NB4 (cell line): Measurements from ENCODE around the gene ITGB1.

ENCODE experiments used
- DNase-seq: peaks from one replicate; pipeline ENCODE4 v3.0.0; 2010; ENCODE audit warnings: low read depth
- H3K4me3 ChIP-seq: one replicate; pipeline ENCODE4 v1.5.1; 2011; ENCODE audit warnings: mild to moderate bottlenecking, low read depth, low read length, moderate library complexity
- CTCF ChIP-seq: IDR thresholded peaks from one replicate; pipeline ENCODE4 v1.5.1; 2012; ENCODE audit warnings: low read depth, low read length
- MAX ChIP-seq: IDR thresholded peaks from 2 replicates; pipeline ENCODE4 v1.6.1; 2011; ENCODE audit warnings: low read depth, low read length
- MYC ChIP-seq: IDR thresholded peaks from 2 replicates; pipeline ENCODE4 v1.6.1; 2011; ENCODE audit warnings: low read depth, low read length
- POLR2A ChIP-seq: IDR thresholded peaks from 2 replicates; pipeline ENCODE4 v1.6.1; 2011; ENCODE audit warnings: mild to moderate bottlenecking; ENCODE audit not compliant: insufficient read length; ENCODE audit errors: extremely low read depth

Gene ITGB1

DNA sequence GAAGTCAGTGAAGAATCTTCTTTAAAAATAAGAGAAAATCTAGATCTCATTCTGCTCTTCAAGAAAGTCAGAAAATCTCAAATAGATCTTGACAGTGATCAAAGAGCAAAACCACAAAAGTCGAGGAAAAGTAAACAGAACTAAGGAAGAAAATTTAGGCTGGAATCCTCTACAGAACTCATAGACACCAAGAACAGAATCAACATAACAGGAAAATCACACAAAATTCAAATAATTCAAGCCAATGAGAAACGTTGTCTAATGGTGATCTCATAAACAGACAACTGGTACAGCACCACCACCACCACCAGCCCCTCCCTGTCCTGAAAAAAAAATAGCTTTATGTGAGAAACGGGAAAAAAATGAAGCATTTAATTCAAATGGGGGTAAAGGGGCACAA, 6.9 kb downstream of the ITGB1 start:
- no peak for DNase-seq
- no peak overlapping the region for H3K4me3 ChIP-seq
- TF ChIP-seq MYC (no peak), MAX (no peak), POLR2A (no peak), CTCF (no peak)

DNA sequence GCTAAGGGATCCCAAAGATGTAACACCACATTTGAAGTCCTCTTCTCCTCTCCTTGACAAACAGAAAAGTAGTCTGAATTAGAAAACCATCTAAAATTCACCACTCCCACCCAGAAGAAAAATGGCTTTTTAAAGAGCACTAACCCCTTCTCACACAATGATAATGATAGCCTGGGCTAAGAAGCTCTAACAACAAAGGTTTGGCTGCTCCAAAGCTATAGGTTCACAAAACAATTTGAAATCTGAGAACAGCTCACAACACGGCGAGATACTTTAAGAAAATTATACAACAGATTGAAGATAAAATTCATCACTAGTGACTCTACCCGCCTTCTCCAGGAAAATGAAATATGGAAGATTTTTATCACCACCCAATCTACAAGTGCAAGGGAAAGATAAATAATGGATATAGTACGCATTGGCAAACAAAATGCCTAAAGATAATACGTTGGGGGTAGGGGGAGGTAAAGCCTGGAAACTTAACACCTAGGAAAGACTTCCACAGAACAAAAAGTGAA, 7.4 kb downstream of the ITGB1 start:
- H3K4me3 ChIP-seq = no peak overlapping the region
- TF ChIP-seq MYC (no peak), MAX (no peak), CTCF (no peak), POLR2A (no peak)
- DNase-seq = no peak

DNA sequence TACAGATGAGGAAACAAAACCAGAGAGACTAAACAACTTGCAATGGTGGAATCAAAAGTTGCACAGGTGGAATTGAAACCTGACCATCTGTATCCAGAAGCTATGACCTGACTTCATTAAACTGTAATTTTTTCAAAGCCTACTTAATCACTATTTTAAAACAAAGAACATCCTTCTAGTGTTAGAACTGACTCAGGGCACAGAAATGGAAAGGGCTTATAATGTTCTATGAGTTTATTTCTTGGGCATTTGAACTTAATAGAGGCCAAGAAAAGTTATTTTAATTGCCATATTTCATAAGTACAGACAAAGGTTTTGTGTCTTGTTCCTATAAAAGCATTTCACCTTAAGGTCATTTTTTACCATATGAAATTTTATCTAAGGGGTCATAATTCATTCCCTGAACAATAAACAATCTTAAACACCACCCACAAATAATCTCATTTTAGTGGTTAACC, 8.8 kb downstream of the ITGB1 start:
- TF ChIP-seq POLR2A = no peak
- no peak for TF ChIP-seq MAX
- TF ChIP-seq MYC = no peak
- TF ChIP-seq CTCF = no peak
- DNase-seq = no peak
- no peak overlapping the region for H3K4me3 ChIP-seq

GRCh38 chr10:32948451-32948850, 9.6 kb downstream of the ITGB1 start:
- TF ChIP-seq MAX = no peak
- no peak for TF ChIP-seq POLR2A
- TF ChIP-seq MYC = no peak
- TF ChIP-seq CTCF = no peak
- no peak overlapping the region for H3K4me3 ChIP-seq
- no peak for DNase-seq

DNA sequence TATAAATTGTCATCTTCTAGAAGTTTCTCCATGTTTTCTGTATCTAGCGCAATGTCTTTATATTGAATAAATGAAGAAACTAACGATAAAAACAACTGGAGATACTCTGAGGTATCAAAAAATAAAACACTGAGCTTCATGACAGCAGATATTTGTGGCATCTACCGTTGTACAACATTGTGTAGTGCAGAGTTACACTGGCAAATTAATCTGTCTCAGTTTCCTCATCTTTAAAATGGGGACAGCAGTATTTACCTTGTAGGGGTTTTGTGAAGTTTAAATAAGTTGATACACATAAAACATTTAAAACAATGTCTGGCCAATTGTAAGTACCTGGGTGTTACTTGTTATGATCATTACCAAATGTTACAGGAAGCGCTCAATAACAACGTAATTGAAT, 10.4 kb downstream of the ITGB1 start:
- no peak overlapping the region for H3K4me3 ChIP-seq
- TF ChIP-seq MYC (no peak), CTCF (no peak)
- no peak for DNase-seq

DNA sequence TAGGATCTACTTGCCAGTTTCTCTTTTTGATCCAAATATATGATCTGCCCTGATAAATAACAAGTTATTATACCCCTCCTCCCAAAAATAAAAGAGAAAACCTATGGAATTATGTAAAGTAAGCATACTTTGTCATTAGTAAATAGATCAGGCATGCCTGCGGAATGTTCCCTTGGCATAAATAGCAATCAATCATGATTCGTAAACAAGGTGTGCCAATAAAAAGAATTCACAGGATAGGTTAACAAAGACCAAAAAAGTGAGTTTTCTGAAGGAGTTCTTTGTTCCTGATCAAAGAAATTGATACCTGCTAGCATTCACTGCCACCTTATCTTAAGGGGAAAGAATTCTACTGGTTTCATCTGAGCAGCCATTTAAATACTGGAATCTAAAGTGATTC, 11.9 kb downstream of the ITGB1 start:
- H3K4me3 ChIP-seq = no peak overlapping the region
- DNase-seq = no peak
- TF ChIP-seq CTCF = no peak
- no peak for TF ChIP-seq POLR2A
- no peak for TF ChIP-seq MYC
- no peak for TF ChIP-seq MAX
